Stimulated activated CD4-positive, alpha-beta T cell treated with anti-CD3 and anti-CD28 coated beads, Interleukin-12 subunit alpha, Interleukin-12 subunit beta, amount 100 ng/mL, for 4 hours (primary cell): ENCODE measurements around the gene INSM1.
"Not testable (repeated sequence)": the region's sequence is repeated elsewhere in the genome, so short reads cannot be mapped to it uniquely, and the experiment has no call there.

Experiments
- DNase-seq: peaks from one replicate; pipeline ENCODE4 v3.0.0-alpha.2; 2020

The INSM1 gene, protein sequence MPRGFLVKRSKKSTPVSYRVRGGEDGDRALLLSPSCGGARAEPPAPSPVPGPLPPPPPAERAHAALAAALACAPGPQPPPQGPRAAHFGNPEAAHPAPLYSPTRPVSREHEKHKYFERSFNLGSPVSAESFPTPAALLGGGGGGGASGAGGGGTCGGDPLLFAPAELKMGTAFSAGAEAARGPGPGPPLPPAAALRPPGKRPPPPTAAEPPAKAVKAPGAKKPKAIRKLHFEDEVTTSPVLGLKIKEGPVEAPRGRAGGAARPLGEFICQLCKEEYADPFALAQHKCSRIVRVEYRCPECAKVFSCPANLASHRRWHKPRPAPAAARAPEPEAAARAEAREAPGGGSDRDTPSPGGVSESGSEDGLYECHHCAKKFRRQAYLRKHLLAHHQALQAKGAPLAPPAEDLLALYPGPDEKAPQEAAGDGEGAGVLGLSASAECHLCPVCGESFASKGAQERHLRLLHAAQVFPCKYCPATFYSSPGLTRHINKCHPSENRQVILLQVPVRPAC

DNA sequence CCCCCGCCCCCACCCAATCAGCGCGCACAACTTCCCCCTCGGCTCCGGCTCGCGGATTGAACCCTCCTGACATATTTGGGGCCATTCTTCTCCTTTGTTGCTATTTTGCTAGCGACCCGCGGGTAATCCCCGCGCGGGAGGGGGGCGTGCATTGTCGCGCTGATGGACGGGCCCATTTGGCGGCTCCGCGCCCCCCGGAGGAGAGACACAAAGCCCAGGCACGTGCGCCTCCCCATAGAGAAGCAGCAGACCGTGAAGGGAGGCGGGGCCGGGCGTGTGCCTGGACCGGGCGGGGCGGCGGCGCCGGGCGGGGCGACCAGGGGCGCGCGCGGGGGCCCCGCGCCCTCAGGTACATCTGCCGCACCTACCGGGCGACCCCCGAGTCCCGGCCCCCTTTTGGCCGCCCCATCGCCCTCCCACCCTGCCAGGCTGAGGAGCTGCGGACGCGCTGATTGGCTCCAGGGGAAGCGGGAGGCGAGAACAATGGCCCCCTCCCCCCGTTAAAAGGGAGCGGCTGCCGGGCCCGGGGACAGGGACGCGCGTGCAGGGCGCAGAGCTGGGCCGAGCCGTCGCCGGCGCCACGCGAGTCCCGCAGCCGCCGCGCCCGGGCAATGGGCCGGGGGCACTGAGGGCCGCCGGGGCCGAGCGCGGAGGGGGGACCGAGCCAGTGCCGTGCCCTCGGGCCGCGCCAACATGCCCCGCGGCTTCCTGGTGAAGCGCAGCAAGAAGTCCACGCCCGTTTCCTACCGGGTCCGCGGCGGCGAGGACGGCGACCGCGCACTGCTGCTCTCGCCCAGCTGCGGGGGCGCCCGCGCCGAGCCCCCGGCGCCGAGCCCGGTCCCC is at the start of gene INSM1:
Gene INSM1 (plus strand): TSS at position 530 of the 843 bp plus-strand sequence. CDS start 164 bp downstream, at position 694.
- no peak for DNase-seq

DNA sequence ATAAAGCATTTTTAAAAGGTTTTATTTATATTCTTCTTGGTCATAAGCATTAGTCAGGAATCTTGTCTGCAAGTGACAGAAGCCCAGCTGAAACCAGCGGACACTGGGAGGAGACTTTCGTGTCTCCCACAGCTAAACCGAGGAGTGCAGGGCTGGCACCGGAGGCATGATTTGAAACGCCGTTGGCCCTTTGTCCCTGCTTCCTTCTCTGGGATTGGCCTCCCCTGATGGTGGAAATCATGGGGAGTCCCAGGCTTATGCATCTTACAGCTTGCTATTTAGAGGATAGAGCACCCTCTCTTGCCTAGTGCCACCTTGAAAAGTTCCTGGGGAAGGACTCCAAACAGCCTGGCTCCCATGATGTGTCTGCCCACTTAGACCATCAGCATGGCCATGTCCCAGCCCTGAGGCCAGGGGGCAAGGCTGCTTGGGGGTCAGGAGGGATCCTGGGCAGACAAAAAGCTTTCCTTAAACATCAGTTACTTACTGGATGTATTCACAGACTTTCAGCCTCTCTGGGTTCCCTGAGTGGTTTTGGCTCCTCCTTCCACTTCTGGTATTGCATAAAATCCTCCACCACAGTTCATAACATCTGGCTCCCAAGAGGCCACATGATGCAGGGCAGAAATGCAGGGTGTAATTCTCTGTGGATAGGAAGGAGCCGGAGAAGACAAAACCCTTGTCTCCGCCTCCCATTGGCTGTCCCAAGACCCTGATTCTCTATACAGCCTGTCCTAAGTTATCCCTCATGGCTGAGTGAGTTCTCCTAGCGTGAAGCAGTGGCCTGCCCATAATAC is 49.3 kb upstream of the INSM1 start:
- no peak for DNase-seq

DNA sequence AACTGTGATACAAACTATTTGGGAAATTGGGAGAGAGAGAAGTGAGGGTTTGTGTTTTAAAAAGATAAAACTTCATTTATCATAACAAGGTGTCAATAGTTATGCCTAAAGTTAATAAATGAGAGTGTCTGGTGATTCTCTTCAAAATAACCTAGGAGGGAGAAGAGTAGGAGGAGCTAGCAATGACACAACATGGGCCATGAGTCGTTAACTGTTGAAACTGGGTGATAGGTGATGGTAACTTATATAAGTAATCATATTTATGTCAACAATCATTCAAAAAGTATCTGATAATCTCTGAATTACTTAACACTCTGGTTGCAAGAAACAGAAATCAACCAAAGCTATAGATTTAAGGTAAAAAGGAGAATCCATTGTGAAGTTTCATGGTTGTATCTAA is 46.8 kb upstream of the INSM1 start:
- DNase-seq, result no peak

DNA sequence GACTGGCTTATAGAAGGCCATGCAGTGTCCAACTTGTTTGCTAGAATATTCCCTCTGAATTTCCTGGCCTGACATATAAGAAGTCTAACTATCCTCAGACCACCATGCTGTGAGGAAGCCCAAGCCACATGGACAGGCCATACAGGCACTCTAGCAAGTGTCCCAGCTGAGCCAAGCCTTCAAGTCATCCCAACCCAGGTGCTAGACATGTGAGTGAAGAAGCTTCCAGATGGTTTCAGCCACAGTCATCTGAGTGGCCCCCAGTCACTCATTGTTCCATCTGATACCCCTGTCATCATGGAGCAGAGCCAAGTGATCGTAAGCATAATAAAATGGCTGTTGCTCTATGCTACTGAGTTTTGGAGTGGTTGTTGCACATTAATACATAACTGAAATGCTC is 46.0 kb upstream of the INSM1 start:
- no peak for DNase-seq

DNA sequence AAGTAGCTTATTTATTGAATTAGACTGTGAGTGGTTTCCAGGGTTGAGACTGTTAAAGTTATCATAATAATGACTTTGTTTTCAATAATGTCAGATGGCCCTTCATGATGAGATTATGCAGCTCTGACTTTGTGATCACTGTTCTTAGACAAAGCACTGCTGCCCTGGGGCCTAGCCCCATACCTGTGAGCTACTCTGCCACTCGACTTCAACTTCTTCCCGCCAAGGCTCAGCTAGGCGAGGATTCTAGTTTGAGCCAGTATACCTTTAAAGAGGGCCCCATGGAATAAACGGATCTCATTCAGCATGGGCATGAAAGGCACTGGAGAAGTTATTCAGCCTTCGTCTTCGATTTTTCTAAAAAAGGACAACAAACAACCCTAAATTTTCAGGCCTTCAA is 45.0 kb upstream of the INSM1 start:
- no peak for DNase-seq

DNA sequence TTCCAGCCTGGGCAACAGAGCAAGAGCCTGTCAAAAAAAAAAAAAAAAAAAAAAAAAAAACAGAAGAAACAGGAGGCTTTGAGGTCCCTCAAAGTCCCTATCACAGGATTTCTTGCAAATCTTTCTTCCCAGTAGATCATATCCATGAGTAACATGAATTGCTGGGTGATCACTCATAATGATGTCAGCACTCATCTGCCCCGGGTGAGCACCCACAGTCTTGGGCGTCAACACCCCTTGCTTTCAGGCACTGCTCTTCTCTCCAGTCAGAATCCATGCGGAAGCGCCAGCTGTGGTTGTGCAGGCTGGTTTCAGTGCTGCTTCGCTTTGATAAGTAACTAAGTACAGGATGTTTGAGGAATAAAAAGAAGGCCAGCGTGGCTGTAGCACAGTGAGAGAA is 40.2 kb upstream of the INSM1 start:
- DNase-seq, result no peak

DNA sequence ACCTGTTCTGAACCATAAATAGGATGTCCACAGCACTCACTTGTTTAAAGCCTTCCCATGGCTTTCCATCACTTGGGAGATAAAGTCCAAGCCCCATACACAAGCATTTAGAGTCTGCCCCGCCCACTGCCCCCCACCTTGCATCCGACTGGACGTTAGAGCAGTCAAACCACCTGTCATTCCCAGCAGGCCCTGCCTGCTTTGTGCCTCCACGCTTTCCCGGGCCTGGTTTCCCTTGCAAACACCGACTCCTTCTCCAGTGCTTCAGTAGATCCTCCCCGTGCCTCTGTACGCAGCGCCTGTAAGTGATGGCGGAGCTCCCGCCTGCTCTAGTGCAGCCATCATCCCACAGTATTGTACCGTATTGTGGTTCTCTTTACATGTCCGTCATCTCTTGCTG is 38.3 kb upstream of the INSM1 start:
- no peak for DNase-seq

DNA sequence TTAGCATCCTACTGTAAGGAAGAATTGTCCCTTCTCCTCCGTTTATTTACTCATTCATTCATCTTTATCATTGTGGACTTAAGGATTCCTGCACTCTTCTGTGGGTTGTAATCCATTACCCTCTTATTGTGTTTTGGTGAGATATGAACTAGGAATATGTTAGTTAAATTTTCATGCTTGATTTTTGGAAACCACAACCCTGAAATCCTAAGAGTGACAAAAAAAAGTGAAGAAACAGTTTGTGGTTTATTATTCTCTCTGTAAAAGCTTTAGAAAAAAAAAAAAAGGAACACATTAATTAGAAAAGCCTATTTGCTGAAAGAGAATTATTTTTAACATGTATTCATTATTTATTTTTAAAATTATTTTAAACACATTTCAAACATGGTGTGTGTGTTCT is 36.7 kb upstream of the INSM1 start:
- DNase-seq, result no peak

DNA sequence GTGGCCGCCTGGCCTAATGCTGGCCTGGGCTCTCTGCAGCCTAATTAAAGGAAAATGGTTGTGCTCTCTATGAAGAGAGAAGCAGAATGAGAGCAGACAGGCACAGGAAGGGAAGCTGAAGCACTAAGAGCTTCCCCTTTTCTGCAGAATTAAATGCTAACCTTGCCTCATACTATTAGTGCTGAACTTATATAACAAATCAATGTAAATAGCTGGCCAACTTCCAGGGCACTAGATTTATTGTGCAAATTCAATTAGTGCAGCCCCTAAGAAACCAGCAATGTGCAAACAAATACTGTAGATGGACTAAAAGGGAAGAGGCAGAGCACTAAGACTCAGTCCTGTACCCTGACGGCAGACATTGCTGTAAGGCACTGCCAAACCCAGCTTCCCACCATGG is 36.1 kb upstream of the INSM1 start:
- DNase-seq, result no peak

DNA sequence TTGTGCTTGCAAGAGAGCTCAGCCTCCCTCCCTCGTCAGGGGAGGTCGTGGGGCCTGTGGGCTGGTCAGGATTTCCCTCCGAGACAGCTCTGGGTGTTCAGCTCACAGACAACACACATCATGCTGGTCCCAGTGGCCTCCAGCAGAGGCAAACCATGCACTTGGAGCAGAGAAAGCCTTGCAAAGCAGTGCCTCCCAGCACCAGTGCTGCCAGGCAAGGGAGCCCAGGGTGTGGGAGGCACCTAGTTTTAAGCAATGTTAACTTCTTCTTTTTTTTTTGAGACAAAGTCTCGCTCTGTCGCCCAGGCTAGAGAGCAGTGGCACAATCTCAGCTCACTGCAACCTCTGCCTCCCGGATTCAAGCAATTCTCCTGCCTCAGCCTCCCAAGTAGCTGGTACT is 34.0 kb upstream of the INSM1 start:
- no peak for DNase-seq

DNA sequence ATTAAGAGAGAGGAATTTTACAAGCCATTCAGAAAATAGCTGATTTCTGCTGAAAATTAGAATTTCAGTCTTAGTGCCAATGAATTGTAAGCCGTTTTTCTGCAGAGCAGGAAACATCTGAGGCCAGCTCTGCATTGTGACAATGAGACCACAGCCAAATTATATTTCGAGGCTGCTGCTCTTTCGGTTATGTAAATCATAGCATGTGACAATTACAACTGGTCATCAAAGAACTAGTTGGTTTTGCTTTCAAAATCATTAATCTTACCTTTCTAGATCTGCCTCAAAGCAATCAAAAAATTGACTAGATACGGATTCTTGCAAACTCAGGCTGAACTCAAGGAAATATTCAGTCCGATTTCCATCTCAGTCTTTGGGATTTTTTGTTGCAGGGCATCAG is 33.4 kb upstream of the INSM1 start:
- DNase-seq, result no peak

DNA sequence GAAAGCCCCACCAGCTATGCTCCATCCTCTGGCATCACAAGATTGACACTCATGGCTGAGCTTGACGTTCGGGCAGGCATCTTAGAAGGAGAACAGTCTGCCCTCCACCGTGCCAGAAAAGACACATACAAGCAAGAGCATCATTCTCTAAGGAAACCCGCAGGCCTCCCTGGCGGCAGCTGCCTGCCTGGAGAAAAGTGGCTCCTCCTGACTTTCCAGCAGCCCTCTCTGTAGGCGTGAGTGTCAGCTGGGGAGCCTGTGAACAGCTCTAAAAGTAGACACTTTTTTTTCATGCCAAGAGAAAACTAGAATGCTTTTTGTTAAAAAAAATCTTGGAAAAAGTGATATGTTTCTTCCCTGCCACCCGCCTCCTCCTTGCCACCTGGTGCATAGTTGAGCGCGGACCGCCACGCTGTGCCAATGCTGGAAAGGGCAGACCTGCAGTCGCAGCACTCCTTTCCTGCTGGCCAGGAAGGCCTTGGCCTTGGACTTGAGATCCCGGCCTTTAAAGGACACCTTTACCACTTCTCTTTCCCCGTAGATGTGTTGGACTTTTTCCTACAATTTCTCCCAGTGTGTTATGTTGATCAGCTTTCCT is 29.7 kb upstream of the INSM1 start:
- no peak for DNase-seq

DNA sequence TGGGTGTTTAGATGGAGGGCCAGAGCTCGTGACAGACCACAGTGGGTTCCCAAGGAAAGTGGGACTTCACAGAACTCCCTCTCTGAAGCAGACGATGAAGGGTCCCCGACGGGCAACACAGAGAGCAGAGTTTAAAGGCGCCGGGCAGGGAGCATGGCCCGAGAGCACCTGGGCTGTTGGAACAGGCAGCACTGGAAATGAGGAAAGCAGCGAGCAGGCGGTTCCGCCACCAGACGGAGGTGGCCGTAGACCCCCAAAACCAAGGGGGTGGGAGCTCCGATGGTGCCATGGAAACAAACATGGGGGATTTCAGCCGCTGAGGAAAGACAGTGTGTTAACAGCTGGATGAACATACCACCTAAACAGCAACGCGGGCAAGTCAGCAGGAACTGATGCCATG is 27.5 kb upstream of the INSM1 start:
- DNase-seq, result no peak

DNA sequence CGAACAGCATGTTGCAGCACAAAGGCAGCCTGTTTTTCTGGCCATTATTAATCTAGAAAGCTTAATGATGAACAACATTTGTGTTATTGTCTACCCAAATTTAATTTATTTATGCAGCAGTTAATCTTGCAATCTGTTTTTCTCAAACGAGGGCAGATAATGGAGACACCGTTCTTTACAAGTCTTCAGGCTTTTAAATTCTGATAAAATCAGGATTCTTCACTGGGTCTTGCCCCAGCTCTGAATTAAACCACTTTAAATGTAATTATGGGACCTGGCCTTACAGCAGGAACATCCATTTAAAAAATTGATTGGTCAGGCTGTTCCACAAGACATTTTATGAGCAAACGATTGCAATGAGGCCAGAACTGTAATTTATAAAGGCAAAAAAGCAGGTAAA is 26.5 kb upstream of the INSM1 start:
- no peak for DNase-seq

DNA sequence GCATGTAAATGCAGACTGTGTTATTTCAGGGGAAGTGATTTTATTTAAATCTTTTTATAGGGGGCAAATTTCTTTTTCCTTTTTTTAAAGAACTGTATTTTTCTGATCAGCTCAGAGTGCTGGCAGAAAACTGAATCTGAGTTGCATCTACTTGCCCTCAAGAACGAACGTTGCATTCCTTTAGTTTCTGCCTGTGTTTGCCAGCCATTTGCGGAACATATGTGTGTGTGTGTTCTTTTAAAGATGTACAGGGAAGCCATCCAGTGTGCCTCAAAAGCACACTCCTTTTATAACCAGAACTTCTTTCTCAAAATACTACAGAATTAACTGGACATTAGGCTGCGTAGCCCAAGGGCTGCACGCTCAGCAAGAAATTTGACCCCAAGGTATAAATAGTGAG is 25.8 kb upstream of the INSM1 start:
- no peak for DNase-seq

DNA sequence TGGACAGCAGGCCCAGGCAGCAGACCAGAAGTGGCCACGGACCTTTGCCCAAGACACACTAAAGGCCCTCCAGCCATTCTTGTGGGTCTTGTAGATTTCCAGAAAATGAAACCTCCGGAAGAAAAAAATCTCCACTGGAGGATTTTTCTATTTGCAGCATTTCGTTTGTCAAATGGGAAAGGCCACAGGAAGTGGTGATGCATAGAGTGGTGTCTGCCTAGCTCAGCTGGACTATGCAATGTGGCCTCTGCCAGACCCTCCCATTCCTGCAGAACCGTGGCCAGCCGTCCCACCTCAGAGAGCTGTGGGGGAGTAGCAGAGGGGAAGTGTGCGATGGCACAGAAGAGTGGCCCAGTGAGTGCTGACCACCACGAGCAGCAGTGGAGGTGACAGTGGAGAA is 24.0 kb upstream of the INSM1 start:
- no peak for DNase-seq

DNA sequence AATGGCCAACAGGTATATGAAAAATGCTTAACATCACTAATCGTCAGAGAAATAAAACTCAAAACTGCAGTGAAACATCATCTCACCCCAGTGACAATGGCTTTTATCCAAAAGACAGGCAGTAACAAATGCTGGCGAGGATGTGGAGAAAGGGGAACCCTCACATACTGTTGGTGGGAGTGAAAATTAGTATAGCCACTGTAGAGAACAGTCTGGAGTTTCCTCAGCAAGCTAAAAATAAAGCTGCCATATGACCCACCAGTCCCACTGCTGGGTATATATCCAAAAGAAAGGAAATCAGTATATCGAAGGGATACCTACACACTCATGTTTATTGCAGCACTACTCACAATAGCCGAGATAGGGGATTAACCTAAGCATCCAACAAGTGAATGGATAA is 23.4 kb upstream of the INSM1 start:
- no peak for DNase-seq

DNA sequence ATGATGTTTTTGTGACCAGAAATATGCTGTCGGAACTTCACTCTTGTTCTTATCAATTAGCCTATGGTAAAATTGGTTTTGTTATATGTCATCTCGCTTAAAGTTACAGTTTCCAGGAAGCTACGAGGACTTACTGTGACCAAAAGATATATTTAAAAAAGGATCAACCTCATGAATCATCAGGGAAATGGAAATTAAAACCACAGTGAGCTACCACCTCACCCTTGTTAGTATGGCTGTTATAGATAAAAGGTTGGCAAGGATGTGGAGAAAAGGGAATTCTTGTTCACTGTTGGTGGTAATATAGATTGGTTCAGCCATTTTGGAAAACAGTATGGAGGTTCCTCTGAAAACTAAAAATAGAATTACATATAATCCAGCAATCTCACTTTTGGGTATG is 14.3 kb upstream of the INSM1 start:
- DNase-seq, result no peak

DNA sequence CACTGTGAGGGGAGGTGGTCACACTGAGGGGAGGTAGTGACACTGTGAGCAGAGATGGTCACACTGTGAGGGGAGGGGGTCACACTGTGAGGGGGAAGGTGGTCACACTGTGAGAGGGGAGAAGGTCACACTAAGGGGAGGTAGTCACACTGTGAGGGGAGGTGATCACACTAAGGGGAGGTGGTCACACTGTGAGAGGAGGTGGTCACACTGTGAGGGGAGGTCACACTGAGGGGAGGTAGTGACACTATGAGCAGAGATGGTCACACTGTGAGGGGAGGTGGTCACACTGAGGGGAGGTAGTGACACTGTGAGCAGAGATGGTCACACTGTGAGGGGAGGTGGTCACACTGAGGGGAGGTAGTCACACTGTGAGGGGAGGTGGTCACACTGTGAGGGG is 12.4 kb upstream of the INSM1 start:
- not testable (repeated sequence) for DNase-seq

DNA sequence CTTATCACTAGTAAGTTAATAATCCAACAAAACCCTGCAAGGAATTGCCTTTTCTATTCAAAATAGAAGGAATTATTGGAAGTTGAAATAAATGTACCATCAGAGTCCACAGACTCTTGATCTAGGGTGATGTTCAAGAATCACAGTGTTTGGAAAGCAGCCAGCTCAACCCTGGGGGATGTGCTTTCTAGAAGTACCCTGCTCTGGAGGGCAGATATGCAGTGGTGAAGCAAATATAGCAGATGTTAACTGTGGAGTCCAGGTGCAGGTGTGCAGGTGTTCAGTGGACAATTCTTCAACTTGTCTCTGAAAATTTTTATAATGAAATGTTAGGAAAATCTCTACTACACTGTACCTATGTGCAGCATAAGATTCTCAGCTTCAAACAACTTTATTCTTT is 9.1 kb upstream of the INSM1 start:
- no peak for DNase-seq

DNA sequence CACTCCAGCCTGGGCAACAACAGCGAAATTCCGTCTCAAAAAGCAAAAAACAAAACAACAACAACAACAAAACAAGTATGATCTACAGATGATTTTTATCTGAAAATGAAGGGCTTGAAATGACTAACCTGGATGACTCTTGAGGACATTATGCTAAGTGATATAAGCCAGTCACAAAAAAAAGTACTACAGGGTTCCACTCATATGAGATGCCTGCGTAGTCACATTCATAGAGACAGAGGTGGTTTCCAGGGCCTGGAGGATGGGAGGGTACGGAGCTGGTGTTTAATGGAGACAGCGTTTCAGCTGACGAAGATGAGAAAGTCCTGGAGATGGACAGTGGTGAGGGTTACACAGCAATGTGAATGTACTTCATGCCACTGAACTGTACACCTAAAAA is 8.3 kb upstream of the INSM1 start:
- DNase-seq, result no peak

DNA sequence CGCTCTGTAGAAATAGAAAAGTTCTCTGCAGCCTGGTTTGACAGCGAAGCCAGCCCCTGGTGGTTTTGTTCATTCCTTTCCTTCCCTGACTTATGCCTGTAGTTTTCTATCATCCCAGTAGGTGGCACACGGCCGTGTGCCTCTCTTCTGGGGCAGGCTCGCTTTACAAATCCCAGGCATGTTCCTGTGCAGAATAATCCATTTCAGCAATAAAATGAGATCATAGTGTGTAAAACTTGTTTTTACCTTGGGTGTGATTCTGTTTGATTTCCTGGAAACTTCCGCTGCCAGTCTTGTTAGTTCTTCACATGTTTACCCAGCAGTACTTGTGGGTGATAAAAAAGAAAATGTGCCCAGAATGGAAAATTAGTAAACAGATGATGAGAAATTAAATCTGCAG is 7.4 kb upstream of the INSM1 start:
- no peak for DNase-seq
